Lung (tissue), 12 donors: Measurements from ENCODE around the gene GALNT2. TPM values are rescaled to one million over a fixed set of nuclear protein-coding genes. Genes with fewer than 3 reads are reported as not detected.

ENCODE experiments used
- ATAC-seq: fragments of 200-7000 bp; cut with Tn5 transposase; one replicate; pipeline ENCODE4 v1.9.1; 2020; ENCODE audit warnings: moderate number of reproducible peaks; ENCODE audit not compliant: insufficient read depth, low FRiP score
- DNase-seq, 3 donors: peaks; one replicate each; pipeline ENCODE4 v3.0.0-alpha.2; 2013 to 2017
- H3K27ac ChIP-seq, 2 donors: one replicate each; pipeline ENCODE4 v1.5.1; 2013; ENCODE audit warnings: mild to moderate bottlenecking in 2 of 2, moderate library complexity in 2 of 2, control low read depth in 1 of 2, inconsistent platforms in 1 of 2, low read depth in 1 of 2, low read length in 1 of 2
- H3K27me3 ChIP-seq, 3 donors: one replicate each; pipeline ENCODE4 v1.5.1; 2013; ENCODE audit warnings: low read length in 2 of 3; ENCODE audit not compliant: control insufficient read depth in 3 of 3, insufficient read depth in 3 of 3
- H3K36me3 ChIP-seq, 4 donors: one replicate each; pipeline ENCODE4 v1.5.1; 2013; ENCODE audit warnings: low read length in 4 of 4, mild to moderate bottlenecking in 1 of 4, moderate library complexity in 1 of 4; ENCODE audit not compliant: control insufficient read depth in 4 of 4, insufficient read depth in 4 of 4
- H3K4me1 ChIP-seq, 5 donors: one replicate each; pipeline ENCODE4 v1.5.1; 2013; ENCODE audit warnings: low read length in 5 of 5, mild to moderate bottlenecking in 2 of 5, moderate library complexity in 1 of 5; ENCODE audit not compliant: control insufficient read depth in 5 of 5, insufficient read depth in 5 of 5
- H3K4me3 ChIP-seq: one replicate; pipeline ENCODE4 v1.5.1; 2013; ENCODE audit warnings: mild to moderate bottlenecking, control low read depth, moderate library complexity
- H3K9ac ChIP-seq, 2 donors: one replicate each; pipeline ENCODE4 v1.5.1; 2013; ENCODE audit warnings: low read length in 2 of 2, control low read depth in 1 of 2; ENCODE audit not compliant: insufficient read depth in 1 of 2
- H3K9me3 ChIP-seq, 4 donors: one replicate each; pipeline ENCODE4 v1.5.1; 2013; ENCODE audit warnings: low read length in 3 of 4, mild to moderate bottlenecking in 1 of 4, moderate library complexity in 1 of 4; ENCODE audit not compliant: control insufficient read depth in 4 of 4, insufficient read depth in 3 of 4
- WGBS, 2 donors: extraction: QIAGEN DNeasy Blood & Tissue Kit; methylation state at CpG; one replicate each; pipeline ENCODE4 v1.1.7; 2013; 5-methylcytosine and 5-hydroxymethylcytosine counted together
- polyA plus RNA-seq, 2 donors: library from polyadenylated mRNA; stranded (reverse); fragments of 200-250 nt; gene quantifications; one replicate each; pipeline ENCODE4 v1.2.1, GENCODE V29; 2013
- total RNA-seq, 2 donors: library from RNA; depleted of rRNA in 1 of 2; stranded (reverse); fragments of >200 nt in 1 of 2; gene quantifications; one replicate each; pipeline ENCODE4 v1.2.1, GENCODE V29; 2014 to 2021
- TF ChIP-seq, protein P1 (sequence below): IDR thresholded peaks from 2 replicates; pipeline ENCODE4 v1.5.1; 2012; ENCODE audit warnings: mild to moderate bottlenecking; ENCODE audit errors: control extremely low read depth, extremely low read depth
- donor health status: control.
- donor health status: control.
- donor health status: Bipolar disorder and iron deficiency.
- donor health status: healthy.
- donor health status: DM: yes; HTN: yes; CAD: no.

The GALNT2 gene
- total and polyA plus RNA-seq, 4 donors, result 23.1 to 101 (median 58.9) TPM

GRCh38 chr1:230126529-230127104 lies 59.6 kb downstream of the GALNT2 start:
- Histone ChIP-seq H3K9ac (no peak overlapping the region), H3K27ac (no peak overlapping the region), H3K36me3 (peaks cover 0 to 2% (median 0%) of the 10 kb centered on the region in 4 donors), H3K27me3 (no peaks in the 10 kb centered on the region), H3K4me1 (peaks cover 0 to 13% (median 0%) of the 10 kb centered on the region in 5 donors), H3K9me3 (no peaks in the 10 kb centered on the region), H3K4me3 (no peak overlapping the region)
- 56 to 79% methylated on average over 16 of the region's 16 CpGs for WGBS, 2 donors
- DNase-seq, result no peak
- no peak for ATAC-seq
- TF ChIP-seq, protein P1, sequence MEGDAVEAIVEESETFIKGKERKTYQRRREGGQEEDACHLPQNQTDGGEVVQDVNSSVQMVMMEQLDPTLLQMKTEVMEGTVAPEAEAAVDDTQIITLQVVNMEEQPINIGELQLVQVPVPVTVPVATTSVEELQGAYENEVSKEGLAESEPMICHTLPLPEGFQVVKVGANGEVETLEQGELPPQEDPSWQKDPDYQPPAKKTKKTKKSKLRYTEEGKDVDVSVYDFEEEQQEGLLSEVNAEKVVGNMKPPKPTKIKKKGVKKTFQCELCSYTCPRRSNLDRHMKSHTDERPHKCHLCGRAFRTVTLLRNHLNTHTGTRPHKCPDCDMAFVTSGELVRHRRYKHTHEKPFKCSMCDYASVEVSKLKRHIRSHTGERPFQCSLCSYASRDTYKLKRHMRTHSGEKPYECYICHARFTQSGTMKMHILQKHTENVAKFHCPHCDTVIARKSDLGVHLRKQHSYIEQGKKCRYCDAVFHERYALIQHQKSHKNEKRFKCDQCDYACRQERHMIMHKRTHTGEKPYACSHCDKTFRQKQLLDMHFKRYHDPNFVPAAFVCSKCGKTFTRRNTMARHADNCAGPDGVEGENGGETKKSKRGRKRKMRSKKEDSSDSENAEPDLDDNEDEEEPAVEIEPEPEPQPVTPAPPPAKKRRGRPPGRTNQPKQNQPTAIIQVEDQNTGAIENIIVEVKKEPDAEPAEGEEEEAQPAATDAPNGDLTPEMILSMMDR, result no peak

GRCh38 chr1:230127105-230128054 lies 60.3 kb downstream of the GALNT2 start:
- Histone ChIP-seq H3K9ac (no peak overlapping the region), H3K4me3 (no peak overlapping the region), H3K27me3 (no peaks in the 10 kb centered on the region), H3K36me3 (peaks cover 0 to 2% (median 0%) of the 10 kb centered on the region in 4 donors), H3K4me1 (peaks cover 0 to 13% (median 0%) of the 10 kb centered on the region in 5 donors), H3K27ac (no peak overlapping the region), H3K9me3 (no peaks in the 10 kb centered on the region)
- DNase-seq, result no peak
- TF ChIP-seq, protein P1, result no peak
- 77 to 87% methylated on average over 25 of the region's 25 CpGs for WGBS, 2 donors
- no peak for ATAC-seq

- WGBS, 2 donors, result 75 to 87% methylated on average over 15 of the region's 15 CpGs
- peaks cover 0 to 2% (median 0%) of the 10 kb centered on the region in 4 donors for H3K36me3 ChIP-seq
- ATAC-seq (no peak), DNase-seq (no peak)
- H3K9me3 ChIP-seq, result no peaks in the 10 kb centered on the region
- no peak overlapping the region for H3K27ac ChIP-seq
- TF ChIP-seq, protein P1, result no peak
- no peak overlapping the region for H3K9ac ChIP-seq
- peaks cover 0 to 13% (median 0%) of the 10 kb centered on the region in 5 donors for H3K4me1 ChIP-seq
- H3K4me3 ChIP-seq, result no peak overlapping the region
- no peaks in the 10 kb centered on the region for H3K27me3 ChIP-seq
Observed at GRCh38 chr1:230128569-230129285, 61.7 kb downstream of the GALNT2 start.
